GM10248 (cell line): ENCODE data around the gene SCAI.

Experiments
- CTCF ChIA-PET: fragments of 300-600 bp; sonication (Branson Sonifier 250); formaldehyde crosslinking; extraction: SDS; loops from one replicate; lab custom pipeline; 2021; ENCODE audit warnings: antibody characterized with exemption; lab: Yijun Ruan, JAX
- POLR2A ChIA-PET: fragments of 350-650 bp; sonication (Branson Sonifier 250); formaldehyde crosslinking; extraction: SDS; loops from one replicate; lab custom pipeline; 2020; ENCODE audit warnings: antibody characterized with exemption; lab: Yijun Ruan, JAX
- DNase-seq: peaks from one replicate; pipeline ENCODE4 v3.0.0; 2012; ENCODE audit errors: extremely low spot score
- CTCF ChIP-seq: IDR thresholded peaks from 2 replicates; pipeline ENCODE4 v1.5.1; 2012; ENCODE audit warnings: mild to moderate bottlenecking, low read depth; ENCODE audit errors: extremely low read depth, missing control alignments, control extremely low read depth

Gene SCAI

GRCh38 chr9:125147401-125147951 lies 4.1 kb upstream of the SCAI start:
- DNase-seq = no peak
- ChIA-PET CTCF (interaction anchor here (0.9 to 2.1 kb wide), 7 partner anchors 10 to 373 kb away, joined by 3 to 7 read pairs (median 4); partner anchors contain the start of gene OLFML2A), POLR2A (no interaction called here)
- no peak for TF ChIP-seq CTCF

GRCh38 chr9:125146247-125146646 lies 2.9 kb upstream of the SCAI start:
- POLR2A ChIA-PET = no interaction called here
- CTCF ChIA-PET = interaction anchor here (0.6 to 1.2 kb wide), 4 partner anchors 15 to 375 kb away, joined by 3 read pairs; partner anchors contain the start of gene WDR38
- TF ChIP-seq CTCF = no peak
- DNase-seq = no peak

GRCh38 chr9:125145425-125145824 lies 2.1 kb upstream of the SCAI start:
- CTCF ChIA-PET = interaction anchor here (1.2 kb wide), 1 partner anchor 374 kb away, joined by 3 read pairs; no protein-coding TSS in a partner anchor

GRCh38 chr9:125142560-125143376 lies 560 bp downstream of the SCAI start:
- DNase-seq = no peak
- TF ChIP-seq CTCF = no peak
- CTCF ChIA-PET = interaction anchor here (0.6 to 3.8 kb wide), 22 partner anchors 9 to 370 kb away, joined by 3 to 19 read pairs (median 4); partner anchors contain the start of gene WDR38
- POLR2A ChIA-PET = interaction anchor here (0.6 to 0.7 kb wide), 2 partner anchors 85 to 290 kb away, joined by 4 to 5 read pairs; no protein-coding TSS in a partner anchor

More at GRCh38 chr9:125145425-125145824, 2.1 kb upstream of the SCAI start:
- TF ChIP-seq CTCF = no peak
- no peak for DNase-seq
- POLR2A ChIA-PET = interaction anchor here (0.7 kb wide), 1 partner anchor 106 kb away, joined by 3 read pairs; no protein-coding TSS in a partner anchor

- CTCF ChIA-PET = interaction anchor here (1.4 to 3.8 kb wide), 7 partner anchors 8 to 367 kb away, joined by 3 to 19 read pairs (median 13); no protein-coding TSS in a partner anchor
- DNase-seq = no peak
- POLR2A ChIA-PET = interaction anchor here (0.6 kb wide), 1 partner anchor 167 kb away, joined by 7 read pairs; no protein-coding TSS in a partner anchor
- no peak for TF ChIP-seq CTCF
Measured at GRCh38 chr9:125141751-125142150, 1.6 kb downstream of the SCAI start.

GRCh38 chr9:125141251-125141650 lies 2.1 kb downstream of the SCAI start:
- DNase-seq = no peak
- ChIA-PET POLR2A (interaction anchor here (0.6 kb wide), 1 partner anchor 167 kb away, joined by 7 read pairs; no protein-coding TSS in a partner anchor), CTCF (interaction anchor here (1.4 to 3.8 kb wide), 5 partner anchors 8 to 367 kb away, joined by 3 to 19 read pairs (median 15); no protein-coding TSS in a partner anchor)
- no peak for TF ChIP-seq CTCF
